GM18498 (cell line): ENCODE results near the gene YY1.
"Not testable (repeated sequence)": the region's sequence is repeated elsewhere in the genome, so short reads cannot be mapped to it uniquely, and the experiment has no call there.

ENCODE experiments used
- ATAC-seq: cut with Tn5 transposase; IDR thresholded peaks from one replicate; pipeline ENCODE4 v1.9.1; 2021; ENCODE audit warnings: mild to moderate bottlenecking, moderate library complexity; ENCODE audit not compliant: unreplicated experiment

The YY1 gene

GRCh38 chr14:100283436-100283835 lies 44.5 kb downstream of the YY1 start:
- ATAC-seq: not testable (repeated sequence)

- ATAC-seq: no peak
These were observed 45.3 kb downstream of the YY1 start for GRCh38 chr14:100283984-100284881.

GRCh38 chr14:100285021-100285912 lies 46.3 kb downstream of the YY1 start:
- peak; percentile 93 for ATAC-seq

- no peak for ATAC-seq
These were observed 47.0 kb downstream of the YY1 start for GRCh38 chr14:100285913-100286400.

GRCh38 chr14:100286484-100287191 lies 47.7 kb downstream of the YY1 start:
- ATAC-seq: no peak

GRCh38 chr14:100287202-100287997 lies 48.5 kb downstream of the YY1 start:
- ATAC-seq: no peak

GRCh38 chr14:100287998-100288295 lies 49.0 kb downstream of the YY1 start:
- ATAC-seq: not testable (repeated sequence)

GRCh38 chr14:100288382-100289185 lies 49.6 kb downstream of the YY1 start:
- no peak for ATAC-seq

GRCh38 chr14:100289916-100290606 lies 51.1 kb downstream of the YY1 start:
- ATAC-seq: no peak

- ATAC-seq: no peak
These were observed 51.8 kb downstream of the YY1 start for GRCh38 chr14:100290607-100291304.

GRCh38 chr14:100291305-100292075 lies 52.5 kb downstream of the YY1 start:
- no peak for ATAC-seq

- no peak for ATAC-seq
These were observed 53.4 kb downstream of the YY1 start for GRCh38 chr14:100292301-100292775.

- no peak for ATAC-seq
These were observed 54.0 kb downstream of the YY1 start for GRCh38 chr14:100292776-100293461.

- no peak for ATAC-seq
These were observed 54.7 kb downstream of the YY1 start for GRCh38 chr14:100293497-100294212.

GRCh38 chr14:100294213-100294962 lies 55.4 kb downstream of the YY1 start:
- ATAC-seq: no peak
